ENCODE data around the gene TUBGCP6.

Gene TUBGCP6

DNA sequence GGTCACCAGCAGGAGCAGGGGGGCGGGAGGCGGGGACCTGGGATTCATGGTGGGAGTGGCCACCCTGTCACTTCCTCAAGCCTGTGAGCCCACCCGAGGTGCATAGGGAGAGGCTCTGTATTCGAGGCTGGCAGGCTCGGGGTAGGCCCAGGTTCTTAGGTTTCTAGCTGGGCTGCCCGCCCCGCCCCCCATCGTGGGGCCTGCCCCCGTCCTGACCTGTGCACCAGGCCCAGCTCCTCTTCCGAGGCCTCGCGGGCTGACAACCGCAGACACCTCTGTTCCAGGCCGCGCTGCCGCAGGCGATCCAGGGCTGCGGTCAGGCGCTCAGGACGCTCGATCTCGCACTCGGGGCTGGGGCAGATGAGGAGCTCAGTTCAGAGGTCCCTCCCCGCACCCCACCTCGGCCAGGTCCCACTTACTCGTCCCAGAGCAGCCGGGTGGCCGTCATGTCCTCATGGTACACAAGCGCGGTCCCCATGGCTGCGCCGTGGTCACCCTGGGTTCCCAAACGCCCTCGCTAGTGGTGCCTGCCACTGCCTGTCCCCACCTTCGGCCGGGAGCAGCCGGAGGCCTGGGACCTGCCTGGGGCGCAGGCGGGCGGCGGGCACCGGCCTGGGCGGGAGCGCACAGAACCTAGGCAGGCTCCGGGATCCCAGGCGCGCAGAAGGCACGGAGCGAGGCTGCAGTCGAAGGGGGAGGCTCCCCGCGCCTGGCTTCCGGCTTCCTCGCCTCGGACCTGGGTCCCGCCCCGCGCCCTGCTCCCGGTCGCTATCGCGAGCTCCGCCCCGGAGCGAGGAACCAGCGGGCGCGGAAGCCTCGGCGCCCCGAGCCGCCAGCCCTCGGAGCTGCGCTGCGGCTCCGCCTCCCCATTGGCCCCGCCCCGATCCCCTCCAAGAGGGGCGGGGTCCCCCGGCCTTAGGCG is 6.0 kb upstream of the TUBGCP6 start, which contains the start of gene HDAC10:
Gene HDAC10 (minus strand): TSS at position 711 of the 922 bp plus-strand sequence. CDS start 233 bp downstream, at position 478.
- peak; percentile 79 to 85 for DNase-seq

DNA sequence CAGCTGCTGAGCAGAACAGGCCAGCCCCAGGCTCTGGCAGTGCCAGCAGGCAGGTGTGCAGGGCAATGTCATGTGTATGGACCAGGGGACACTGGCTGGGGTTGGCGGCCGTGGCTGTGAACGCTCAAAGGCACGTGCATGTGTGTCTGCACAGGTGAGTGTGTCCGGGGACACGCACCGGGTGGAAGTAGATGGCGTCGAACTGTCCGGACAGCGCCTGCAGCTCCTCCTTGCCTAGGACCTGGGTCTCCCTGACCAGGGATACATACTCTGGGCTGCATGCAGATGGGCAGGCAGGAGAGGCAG is 5.4 kb upstream of the TUBGCP6 start:
- no peak for DNase-seq

DNA sequence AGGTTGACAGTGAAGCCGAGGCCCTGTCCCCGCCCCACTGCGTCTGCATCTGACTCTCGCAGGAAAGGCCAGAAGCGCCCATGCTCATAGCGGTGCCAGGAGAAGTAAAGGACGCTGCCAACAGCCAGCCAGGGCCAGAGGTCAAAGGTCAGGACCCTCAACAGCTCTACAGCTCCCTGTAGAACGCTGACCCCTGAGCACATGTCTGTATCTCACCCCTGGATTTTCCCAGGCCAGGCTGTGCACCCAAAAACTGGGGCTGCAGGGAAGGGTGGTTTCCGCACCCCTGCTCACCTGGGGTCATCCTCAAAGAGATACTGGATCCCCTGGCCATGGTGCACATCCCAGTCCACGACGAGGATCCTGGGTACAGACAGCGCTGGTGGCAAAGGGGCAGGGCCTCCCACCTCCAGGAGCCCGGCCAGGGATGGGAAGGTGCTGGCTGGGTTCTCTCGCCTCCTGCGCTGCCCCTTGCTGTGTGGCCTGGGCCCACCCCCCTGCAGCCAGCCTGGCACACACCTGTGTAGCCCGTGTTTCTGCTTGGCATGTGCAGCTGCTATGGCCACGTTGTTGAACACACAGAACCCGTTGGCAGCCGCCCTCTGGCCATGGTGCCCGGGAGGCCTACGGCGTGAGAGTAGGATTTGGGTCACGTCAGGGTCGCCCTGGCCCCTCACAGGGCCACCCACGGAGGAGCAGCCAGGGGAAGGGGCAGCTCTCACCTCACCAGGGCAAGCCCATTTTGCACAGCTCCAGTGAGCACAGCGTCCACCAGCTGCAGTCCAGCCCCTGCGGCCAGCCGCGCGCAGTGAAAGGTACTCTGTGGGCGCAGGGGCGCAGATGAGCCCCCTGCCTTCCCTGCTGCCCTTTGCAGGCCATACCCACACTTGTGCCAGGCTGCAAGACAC is 4.8 kb upstream of the TUBGCP6 start:
- no peak for DNase-seq

DNA sequence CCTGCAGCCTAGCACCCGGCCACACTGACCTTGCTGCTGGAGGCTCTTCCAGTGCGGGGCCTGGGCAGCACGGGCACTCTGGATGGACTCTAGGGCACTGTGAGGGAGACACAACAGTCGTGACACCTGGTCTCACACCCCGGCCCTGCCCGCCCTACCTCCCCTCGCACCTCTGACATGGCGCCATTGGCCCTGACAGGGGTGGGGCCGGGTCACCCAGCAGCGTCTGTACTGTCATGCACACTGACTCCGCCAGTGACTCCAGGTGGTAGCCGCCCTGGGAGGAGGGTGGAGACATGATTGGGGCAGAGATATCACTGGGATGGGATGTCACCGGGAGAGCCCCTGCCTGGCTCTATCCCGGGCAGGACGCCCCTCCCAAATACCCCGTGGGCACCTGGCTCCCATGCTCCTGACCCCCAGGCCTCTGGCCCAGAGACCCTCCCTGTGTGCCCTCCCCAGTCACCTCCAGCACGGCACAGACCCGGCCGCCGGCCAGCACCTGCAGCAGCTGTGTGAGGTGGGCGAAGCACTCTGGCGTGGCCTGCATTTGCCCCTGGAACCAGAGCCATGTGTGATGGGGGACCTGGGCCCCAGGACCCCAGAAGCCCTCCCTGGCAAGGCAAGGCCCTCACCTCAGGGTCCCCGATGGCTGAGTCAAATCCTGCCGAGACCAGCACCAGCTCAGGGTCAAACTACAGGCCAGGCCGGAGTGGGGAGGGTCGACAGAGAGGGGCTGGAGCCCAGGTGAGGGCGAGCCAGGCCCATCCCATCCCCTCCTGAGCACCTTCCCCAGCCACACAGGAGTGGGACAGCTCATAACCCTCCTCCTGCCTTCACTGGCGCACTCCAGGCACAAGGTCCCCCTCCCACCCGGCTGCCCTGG is 3.6 kb upstream of the TUBGCP6 start:
- no peak for DNase-seq

DNA sequence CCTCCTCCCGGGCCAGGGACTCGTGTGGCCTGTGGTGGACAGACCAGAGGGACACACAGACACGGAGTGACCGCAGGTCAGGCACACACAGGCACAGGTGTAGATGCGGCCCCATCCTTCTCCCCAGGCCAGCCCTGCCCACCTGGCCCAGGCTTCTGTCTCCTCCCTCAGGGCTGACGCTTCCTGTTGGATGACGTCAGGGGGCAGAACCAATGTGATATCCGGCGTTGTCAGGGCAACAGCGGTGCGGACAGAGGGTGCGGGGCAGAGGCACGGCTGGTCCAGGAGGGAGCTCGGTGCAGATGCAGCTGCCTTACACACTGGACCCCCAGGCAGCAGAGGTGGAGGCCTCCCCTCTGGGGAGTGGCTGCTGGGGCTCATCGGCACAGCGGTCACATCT is 2.9 kb upstream of the TUBGCP6 start:
- DNase-seq = no peak

DNA sequence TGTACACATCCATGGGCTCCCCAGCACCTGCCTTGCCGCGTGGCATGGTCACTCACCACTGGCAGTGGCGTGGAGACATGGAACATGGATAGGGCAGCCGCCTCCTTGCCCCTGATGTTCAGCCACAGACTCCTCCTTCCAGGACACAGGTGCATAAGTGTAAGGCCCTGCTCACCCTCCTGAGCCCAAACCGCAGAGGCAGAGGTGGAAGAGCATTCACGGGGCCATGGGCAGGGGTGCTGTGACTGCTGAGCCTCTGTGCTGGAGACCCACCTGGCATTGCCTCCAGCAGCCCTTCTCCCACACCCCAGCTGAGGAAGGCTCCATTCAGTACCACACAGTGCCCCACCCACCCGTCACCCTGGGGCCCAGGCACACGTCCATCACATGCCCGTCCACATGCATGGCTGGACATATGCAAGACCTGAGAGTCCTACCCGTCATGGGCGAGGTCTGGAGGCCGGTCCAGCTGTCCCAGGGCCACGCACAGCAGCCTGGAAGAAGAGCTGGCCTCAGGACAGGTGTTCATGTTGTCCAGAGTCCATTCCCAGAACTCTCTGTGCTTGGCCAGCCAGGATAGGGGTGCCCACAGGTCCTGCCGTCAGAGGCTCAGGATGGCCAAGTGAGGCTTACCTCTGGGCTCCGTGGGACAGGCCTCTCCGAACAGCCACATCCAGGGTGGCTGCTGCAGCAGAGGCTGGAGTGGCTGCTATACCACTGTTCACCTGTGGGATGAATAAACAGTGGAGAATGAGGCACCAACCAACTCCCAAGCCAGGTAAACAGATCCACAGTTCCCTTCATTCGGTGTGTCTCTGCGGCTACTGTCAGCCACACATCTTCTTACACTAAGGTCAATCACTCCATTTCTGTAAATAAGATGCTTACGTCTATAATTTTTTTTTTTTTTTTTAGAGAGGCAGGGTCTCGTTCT is 1.7 kb upstream of the TUBGCP6 start:
- DNase-seq = no peak

DNA sequence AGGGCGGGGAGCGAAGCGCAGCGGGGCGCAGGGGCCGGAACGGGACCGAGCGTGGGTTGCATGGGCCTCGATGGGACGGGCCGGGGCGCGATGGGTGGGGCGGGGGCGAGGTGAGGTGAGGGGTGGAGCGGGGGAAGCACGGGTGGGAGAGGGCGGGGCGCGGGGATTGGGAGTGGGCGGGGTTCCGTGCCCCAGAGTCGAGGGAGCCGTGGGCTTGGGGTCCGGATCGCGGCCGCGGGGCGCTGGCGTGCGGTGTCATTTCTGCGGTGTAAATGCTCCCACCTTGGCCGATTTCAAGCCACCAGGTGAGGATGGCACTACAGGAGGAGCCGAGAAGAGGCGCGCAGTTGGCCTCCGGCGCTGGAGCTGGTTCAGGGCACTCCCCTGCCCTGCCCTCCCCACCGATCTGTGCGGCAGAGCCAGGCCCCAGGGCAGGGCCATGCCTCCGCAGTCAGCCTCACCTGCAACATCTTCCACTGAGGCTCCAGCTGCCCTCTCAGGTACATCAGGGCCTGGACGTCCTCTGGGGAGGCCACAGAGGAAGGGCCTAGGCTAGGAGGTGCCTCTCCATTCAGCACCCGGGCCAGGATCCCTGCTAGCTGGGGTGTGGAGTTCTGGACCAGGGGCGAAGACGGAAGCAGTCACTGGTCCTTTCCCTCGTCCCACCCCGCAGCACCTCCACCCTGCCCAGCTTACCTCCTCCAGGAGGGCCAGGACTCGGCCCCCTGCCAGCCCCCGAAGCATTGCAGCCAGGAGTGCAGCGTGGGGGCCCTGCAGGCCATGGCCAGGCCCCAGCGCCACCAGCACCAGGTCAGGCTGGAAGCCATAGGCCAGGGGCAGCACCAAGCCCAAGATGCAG is 620 bp upstream of the TUBGCP6 start:
- no peak for DNase-seq

DNA sequence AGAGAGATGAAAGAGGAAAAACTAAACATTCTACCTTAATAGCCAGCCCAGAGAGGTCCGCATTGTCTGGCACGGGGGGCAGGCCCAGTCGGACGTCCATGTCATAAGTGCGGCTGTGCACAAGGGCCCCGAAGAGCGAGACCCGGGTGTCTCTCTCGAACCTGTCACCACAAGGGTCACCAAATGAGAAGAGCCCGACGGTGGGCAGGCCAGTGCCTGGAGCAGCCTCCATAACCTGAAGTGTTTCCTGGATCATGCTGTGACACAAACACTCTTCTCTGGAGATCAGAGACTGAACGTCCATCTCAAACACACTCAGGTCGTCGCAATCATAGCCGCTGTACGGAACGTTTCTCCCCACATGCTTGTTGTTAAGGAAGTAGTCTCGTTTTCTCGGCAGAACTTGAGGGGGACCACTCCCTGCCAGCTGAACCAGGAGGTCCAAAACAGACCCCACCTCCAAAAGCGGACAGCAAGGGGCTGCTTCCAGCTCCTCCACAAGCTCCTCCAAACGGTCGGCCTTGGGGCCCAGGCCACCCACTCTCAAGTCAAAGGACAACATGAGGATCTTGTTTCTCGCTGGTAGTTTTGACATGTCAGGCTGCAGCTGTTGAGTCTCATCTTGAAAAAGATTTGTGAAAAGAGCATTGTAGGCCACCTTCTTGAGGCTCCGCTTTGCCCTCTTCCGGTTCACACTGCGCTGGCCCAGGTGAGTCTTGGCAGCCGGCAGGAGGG is 971 bp downstream of the TUBGCP6 start:
- no peak for DNase-seq

DNA sequence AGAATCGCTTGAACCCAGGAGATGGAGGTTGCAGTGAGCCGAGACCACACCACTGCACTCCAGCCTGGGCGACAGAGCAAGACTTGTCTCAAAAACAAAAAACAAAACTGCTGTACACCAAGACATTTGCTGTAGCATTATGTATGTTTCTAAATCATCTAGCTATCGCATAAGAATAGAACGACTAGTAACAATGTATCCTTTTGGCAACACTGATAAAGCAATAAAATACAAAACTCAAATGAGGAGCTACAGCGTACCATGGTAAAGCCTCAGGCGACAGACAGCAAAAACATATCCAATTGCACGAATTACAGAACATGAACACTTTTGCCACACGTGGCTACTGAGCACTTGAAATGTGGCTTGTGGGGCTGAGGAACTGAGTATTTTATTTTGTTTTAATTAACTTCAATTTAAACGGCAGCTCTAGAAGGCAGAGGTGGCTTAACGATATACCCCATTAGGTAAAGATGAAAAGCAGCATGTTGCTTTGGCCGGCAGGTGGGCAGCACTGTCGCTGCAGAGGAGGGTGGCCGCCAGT is 2.3 kb downstream of the TUBGCP6 start:
- DNase-seq = no peak

DNA sequence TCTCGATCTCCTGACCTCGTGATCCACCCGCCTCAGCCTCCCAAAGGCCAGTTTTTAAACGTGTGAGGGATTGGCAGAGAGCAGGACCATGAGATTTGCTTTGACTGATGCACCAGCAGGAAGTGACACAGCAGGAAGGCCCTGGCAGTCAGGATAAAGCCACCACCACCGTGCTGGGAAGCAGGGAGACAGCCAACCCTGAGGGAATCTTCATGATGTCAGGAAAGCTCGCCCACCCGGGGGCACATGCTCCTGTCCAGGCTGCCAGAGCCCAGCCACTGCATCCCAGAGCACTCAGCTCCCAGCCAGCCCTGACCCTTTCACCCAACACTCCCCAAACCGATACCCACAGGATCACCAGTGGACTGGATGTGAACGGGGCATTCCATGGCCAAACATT is 6.1 kb downstream of the TUBGCP6 start:
- DNase-seq = no peak

DNA sequence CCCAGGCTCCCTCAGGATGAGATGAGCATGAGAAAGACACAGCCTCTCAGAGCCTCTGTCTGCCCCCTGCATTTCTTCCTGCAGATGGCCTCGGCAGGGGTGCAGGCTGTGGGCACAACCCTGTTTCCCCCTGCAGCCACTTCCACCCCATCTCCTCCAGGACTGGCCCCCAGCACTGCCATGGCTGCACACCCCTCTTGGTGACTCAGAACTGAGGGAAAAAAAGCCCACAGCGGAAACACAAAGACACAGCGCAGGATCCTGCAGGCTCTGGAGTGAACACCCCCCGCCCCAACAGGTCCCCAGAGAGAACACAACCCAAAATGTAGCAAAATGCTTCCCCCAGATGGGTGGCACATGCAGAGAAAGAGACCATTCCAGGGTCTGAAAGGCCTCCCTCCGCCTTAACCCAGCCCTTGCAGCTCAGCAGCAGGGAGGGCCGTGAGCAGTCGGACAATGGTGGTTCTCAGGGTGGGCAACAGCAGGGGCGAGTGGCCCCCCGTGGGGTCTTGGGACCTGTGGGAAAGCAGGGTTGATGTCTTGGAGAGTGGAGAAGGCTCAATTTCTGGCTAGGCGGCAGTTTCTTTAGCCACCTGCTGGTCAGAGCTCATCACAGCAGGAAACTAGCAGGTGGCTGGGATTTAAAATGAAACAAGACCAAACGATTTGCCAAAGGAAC is 8.0 kb downstream of the TUBGCP6 start:
- no peak for DNase-seq

DNA sequence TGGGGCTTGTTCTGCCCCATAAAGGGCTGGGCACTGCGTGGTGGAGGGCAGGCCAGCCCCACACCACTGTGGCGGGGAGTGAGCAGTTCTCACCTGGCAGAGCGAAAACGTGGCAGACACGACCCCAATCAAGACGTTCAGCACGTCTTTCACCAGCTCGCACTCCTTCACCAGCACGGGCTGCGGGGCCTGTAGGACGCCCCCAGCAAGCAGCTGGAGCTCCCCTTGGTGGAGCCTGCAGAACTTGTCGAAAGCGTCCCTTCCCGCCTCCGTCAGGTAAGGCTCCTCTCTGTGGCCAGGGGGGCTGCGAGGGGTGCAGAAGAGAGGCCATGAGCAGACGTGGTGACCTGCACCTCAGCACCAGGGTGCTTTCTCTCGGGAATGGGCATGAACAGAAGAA is 11.6 kb downstream of the TUBGCP6 start:
- DNase-seq = no peak

DNA sequence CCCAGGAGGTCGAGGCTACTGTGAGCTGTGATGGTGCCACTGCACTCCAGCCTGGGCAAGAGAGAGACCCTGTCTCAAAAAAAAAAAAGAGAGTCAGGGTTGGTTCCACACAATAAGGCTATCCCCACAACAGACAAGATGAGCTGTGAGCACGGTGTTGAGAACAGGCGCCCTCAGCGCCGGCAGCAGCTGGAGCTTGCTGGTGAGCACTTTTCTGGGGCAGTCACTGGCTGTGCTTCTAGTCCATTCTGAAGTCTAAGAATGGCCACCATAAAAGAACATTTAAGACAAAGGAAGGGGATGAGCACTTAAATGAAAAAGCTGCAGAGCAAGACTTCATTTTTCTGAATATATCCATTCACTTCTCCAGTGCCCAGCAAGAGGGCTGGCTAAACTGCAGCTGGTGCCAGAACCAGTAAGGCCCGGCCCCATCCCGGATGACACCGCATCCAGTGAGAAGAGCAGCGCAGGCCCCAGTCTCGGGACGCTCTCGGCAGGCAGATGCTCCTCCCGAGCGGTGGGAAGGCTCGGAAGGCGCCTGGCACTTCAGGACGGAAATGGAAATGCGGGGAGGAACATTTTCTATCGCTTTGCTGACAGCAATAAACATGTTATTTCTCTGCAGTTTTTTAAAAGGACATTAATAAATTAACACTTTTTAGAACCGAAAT is 12.2 kb downstream of the TUBGCP6 start:
- no peak for DNase-seq

DNA sequence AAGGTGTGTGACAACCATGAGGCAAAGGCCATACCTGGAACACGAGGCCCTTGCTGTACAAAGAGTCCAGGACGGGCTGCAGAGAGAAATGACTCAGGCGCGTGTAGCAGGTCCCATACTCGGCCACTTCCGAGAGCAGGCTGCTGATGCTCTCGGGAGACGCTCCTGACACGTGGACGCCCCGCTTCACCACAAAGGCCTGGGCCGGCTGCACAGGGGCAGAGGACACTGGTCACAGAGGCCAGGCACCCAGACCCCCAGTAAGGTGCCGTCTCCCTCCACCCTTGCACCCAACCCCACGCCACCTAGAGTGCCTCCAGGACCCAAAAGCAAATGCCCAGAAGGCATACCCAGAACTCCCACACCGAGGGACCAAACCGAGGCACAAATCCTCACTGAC is 15.5 kb downstream of the TUBGCP6 start:
- no peak for DNase-seq

DNA sequence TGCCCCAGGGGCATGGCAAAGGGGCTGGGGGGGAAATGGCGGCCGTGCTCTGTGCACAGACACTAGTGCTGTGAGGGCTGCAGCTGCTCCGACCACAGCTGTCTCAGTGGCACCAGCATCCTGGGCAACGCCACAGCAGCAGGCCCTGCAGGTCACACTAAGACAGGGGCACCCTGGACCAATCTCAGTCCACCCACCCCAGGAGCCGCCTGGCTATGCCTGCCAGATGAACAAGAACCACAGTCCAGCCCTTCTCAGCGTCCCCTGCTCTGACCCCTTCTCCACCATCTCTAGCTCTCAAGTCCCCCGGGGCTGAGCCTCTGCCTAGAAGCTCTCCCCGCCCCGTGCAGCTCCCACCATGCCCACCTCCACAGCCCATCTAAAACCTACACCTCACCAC is 16.5 kb downstream of the TUBGCP6 start:
- no peak for DNase-seq

DNA sequence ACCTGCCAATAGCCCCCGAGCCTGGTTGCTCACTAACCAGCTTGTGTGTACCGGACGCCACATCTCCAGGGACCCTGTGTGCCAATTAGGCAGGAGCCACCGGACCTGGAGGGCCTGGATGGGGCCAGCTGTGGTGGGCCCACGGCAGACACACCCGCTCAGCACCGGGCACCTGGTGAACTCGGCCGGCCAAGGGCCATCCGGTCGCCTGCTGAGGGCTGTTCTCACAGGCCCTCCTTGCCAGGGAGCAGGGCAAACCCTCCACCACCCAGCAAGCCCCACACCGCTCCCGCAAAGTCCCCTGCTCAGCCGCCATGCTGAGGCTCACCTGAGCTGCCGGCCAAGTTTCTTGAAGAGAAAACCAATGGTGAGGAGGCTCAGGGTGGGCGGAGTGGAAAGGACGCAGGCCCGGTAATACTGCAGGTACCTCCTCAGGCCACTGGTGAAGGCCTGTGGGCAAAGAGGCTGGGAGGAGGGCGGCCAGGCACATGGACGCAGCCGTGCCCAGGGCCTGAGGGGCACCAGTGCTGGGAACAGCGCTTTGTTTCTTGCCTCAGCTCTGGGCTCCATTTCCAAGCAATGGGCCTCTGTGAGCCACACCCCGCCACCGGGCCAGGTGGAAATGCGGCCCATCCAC is 17.1 kb downstream of the TUBGCP6 start:
- DNase-seq = no peak

DNA sequence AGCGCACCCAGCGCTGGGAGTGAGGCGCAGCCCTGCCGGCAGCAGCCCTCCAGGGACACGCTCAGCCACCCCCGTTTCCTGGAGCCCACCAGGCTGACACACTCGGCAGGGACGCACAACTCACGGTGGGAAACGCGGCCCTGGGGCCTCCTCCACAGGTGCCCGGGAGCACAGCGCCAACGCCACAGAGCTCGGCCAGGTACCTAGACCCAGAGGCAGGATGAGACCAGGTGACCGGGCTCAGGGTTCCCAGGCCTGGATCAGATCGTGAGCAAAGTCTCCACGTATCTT is 18.0 kb downstream of the TUBGCP6 start:
- DNase-seq = no peak

Data from stimulated activated CD4-positive, alpha-beta T cell treated with anti-CD3 and anti-CD28 coated beads, Interleukin-2, amount 100 ng/mL, for 48 hours (primary cell).